ENCODE measurements around the gene OPTC.

The OPTC gene

GRCh38 chr1:203491664-203492063, 2.3 kb upstream of the OPTC start:
- no peak for ATAC-seq

DNA sequence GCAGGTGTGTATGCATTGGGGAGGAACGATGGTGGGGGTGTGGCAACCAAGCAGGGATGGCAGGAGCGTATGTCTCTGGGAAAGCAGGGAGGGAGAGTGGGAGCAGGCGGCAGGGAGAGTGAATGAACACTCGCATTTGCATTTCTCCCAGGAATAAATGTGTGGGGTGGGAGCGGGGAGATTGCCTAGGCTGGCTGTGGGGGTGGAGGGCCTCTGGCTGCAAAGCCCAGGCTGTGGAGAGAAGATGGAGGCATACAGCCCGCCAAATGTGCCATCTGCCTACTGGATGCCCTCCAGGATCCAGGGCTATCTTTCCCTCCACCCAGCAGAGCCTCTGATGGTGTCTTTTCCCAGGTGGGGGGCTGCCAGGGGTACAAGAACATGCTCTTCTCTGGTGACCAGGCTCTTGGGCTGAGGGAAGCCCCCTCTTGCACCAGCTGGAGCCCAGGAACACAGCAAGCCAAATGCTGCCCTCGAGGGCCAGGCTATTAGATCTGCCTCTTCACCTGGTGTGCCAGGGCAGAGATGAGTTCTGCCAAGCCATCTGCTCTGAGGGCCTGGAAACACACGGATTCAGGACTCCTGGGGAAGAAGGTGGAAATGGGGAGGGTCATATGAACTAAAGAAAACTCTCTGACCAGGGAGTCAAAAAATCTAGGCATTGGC, 1.7 kb upstream of the OPTC start:
- ATAC-seq = no peak
- DNase-seq = no peak

More at GRCh38 chr1:203491664-203492063, 2.3 kb upstream of the OPTC start:
- no peak for DNase-seq

GRCh38 chr1:203492748-203493130, 1.2 kb upstream of the OPTC start:
- no peak for ATAC-seq
- no peak for DNase-seq

DNA sequence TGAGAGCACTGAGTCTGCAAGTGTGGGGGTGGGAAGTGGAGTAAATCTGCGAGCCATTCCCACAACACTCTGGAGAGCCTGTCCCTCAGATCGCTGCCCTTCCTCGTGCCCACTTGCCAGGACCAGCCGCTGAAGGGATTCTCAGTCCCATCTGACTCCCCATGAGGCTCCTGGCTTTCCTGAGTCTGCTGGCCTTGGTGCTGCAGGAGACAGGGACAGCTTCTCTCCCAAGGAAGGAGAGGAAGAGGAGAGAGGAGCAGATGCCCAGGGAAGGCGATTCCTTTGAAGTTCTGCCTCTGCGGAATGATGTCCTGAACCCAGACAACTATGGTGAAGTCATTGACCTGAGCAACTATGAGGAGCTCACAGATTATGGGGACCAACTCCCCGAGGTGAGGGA, 1.9 kb downstream of the OPTC start:
- ATAC-seq (no peak), DNase-seq (no peak)

DNA sequence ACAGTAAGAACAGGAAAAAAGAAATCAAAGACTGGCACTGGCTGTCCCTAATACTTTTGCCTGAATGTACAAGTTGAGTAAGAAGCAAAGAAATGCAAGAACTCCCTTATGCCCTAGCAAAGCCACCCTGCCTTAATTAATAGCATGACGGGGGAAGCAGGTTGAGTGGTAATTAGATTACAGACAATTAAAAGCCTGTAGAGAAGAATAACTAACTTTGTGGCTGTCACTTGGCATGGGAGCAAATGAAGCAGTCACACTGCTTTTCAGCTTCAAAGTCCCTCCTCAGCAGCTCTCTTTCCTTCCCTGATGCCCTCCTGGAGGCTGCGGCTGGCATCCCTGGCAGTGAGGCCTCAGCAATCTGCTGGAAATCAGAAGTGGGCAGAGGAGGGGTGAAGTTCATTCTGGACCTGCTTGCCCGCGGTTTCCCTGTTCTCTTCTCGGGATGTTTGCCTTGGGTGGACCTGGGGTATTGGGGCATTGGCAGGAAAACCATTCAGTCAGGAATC, 3.4 kb downstream of the OPTC start:
- no peak for ATAC-seq

GRCh38 chr1:203499643-203500278, 5.8 kb downstream of the OPTC start:
- DNase-seq (no peak), ATAC-seq (no peak)

More for the DNA sequence above, 3.4 kb downstream of the OPTC start:
- DNase-seq = no peak

DNA sequence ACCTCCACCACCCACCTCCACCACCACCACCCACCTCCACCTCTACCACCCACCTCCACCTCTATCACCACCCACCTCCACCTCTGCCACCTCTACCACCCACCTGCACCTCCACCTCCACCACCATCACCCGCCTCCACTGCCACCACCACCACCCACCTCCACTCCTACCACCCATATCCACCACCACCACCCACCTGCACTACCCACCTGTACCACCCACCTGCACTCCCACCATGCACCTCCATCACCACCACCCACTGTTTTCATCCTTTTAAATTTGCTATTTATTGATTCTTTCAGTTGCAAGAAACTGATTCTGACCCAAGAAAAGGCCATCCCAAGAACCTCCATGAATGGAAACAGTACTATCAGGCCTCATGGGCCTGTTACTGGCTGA, 6.3 kb downstream of the OPTC start:
- no peak for DNase-seq
- no peak for ATAC-seq

- DNase-seq = no peak
- ATAC-seq = no peak
Observed at GRCh38 chr1:203503836-203504235, 9.9 kb downstream of the OPTC start.

DNA sequence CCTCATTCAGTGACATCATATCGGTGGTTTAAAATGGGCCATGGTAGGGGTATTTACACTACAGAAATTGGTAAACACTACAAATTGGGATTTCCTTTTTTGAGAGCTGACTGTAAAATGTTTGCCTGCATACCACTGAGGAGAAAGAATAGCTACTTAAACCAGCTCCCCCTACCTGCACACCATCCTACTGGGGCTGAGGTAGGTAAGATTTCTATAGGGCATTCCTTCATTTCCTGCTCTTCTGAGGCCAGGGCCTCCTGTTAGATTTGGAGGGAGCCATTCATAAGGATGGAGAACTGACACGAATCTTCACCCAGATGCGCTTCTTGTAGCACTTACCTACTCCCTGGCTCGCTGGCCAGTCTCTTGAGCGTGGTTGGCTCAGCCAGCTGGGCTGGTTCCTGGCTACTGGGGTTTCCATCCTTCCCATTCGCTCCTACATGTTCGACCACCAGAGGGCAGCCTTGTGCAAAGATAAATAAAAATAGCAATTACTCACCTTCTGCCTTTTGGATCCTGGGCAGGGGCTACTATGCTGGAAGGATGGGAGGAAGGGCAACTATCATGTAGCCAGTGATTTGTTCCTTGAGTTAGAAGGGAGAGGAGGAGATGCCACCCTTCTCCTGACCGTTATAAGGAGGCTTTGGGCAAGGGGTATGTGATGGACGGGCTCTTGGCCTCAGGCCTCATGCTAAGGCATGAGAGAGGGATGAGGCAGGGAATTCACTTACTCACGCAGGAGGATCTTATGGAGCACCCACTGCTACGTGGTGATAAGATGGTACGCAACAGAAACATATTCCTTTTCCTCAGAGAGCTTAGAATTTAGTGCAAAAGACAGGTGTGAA, 10.7 kb downstream of the OPTC start:
- peak; percentile 71 for ATAC-seq
- peak; percentile 80 for DNase-seq

DNA sequence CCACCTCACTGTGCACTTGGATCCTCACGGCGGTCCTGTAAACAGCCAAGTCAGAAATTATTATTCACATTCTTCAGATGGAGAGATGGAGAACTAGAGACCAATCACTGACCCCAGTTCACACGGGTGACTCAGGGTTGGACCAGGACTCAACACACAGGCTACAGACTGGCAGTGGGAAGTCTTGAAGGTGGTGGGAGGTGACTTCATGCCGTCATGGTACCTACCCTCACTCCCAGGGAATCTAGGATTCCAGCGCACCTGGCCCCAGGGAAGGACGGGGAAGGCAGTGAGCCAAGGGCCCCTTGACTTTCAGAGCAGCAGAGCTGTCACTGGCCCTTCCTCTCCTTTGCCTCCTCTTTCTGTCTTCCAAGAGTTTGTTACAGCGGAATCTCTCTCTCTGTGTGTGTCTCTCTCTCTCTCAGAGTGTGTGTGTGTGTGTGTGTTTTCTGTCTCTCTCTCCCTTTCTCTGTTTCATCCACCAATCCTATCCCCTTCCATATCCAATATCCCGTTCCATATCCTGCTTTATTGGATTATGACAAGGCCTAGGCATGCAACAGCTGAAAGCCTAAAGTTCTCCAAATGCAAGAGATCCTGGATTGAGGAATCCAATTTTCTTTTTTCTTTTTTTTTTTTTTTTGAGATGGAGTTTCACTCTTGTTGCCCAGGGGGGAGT, 11.7 kb downstream of the OPTC start:
- ATAC-seq = no peak
- no peak for DNase-seq

DNA sequence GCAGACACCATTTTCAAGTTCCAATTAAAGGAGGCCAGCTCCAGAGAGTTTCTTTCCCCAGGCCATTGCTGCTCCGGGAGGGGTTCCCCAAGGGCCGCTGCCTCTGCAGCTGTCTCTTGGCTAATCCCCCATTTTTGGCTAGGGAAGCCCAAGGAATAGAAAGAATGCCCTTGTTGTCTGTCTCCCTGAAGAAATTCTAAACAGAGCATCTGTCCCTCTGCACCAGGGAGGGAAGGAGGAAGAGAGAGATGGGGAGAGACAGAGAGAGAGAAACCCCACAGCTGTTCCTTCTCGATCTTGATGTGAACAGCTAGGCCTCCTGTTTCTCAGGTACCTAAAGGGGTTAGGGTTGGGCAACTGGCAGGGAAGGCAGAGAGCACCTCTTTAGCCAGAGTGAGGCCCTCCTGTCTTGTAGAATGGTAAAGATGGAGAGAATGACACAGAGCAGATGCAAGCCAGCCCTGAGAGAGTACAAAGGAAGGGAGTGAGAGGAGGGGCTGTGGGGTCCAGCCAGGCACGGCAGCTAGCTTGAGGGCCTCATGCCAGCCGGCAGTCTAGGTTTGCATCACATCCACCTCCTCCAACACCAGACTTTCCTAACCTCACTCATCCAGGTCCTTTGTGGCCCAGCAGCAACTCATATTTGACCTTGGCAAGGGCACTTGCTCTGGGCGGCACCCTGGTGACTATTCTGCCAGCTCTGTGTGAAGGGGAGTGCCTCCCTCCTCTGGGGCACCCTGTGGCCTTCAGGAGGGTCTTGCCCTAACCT, 13.1 kb downstream of the OPTC start:
- ATAC-seq (no peak), DNase-seq (no peak)

GRCh38 chr1:203507759-203508158, 13.8 kb downstream of the OPTC start:
- ATAC-seq (no peak), DNase-seq (no peak)

DNA sequence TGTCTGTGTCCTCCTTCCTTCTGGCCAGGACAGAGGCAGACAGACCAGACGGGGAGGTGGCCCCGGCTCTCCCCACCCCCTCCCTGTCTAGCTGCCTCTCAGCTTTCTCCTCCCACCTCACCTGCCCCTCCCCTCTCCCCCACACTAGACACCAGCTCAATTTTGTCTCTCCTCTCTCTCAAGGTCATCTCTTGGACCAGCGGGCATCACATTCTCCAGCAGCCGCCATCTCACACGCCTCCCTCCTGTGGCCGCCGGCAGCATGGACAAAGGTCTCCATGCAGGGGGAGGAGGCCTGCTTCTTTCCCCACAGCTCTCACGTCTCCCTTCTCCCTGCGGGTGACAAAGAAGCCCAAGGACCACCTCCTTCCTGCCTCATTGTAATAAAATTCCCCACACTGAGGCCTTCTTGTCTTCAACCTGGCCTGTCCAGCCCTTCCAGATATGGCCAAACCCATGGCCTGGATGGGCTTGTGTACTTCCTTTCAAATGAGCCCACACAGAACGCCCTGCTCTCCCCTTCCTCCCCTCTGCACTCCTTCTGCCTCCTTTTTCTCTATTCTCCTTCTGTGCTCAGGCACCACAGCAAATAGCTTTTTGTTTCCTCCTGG, 14.6 kb downstream of the OPTC start:
- DNase-seq (no peak), ATAC-seq (no peak)

DNA sequence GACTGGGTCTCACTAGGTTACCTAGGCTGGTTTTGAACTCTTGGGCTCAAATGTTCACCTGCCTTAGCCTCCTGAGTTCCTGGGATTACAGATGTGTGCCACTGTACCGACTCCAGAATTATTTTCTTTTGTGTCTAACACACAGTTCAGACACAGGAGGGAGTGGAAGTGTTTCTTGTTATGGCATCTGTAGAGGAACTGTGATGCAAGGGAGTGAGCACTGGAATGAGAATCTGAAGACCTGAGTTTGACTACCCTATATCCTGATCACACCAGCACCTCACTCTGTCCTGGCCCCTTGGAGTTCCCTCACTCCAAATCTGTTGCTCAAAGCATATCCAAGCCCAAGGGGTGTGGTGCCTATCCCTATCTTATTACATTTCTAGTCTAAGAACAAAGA, 15.2 kb downstream of the OPTC start:
- DNase-seq (no peak), ATAC-seq (no peak)

DNA sequence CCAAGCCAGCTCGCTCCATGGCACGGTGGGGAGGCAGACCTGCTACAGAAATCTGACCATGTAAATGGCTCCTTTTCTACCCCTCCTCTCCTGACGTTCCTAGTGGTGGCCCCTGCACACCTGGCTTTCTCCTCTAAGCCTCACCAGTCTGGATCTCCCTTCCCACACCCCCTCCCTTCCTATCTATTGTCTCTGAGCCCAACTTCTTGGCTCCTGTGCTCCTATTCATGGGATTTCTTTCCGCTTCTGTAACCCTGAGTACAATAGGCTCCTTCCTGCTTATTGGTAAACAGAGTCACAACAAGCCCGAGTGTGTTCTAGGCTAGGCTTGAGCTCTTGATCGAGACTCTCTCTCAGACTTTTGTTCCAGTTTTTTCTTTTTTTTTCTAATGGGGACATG, 17.6 kb downstream of the OPTC start:
- DNase-seq = no peak
- no peak for ATAC-seq

DNA sequence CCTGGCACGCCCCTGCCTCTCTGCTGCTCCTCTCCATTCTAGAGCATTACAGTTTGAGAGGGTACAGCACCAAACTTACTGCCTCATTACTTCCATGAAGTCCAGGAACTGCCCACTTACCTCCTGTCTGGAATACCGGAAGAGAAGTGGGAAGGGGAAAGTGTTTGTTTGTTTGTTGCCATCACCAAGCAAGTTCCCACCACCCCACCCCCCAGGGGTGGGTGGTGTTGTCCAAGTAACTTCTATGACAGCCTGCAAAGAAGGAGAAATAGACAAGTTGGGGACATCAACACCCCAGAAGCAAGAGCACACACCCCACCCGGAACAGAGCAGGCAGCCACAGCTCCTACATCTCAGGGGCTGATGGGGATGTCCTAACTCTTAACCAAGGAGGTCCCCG, 18.0 kb downstream of the OPTC start:
- ATAC-seq (no peak), DNase-seq (no peak)

DNA sequence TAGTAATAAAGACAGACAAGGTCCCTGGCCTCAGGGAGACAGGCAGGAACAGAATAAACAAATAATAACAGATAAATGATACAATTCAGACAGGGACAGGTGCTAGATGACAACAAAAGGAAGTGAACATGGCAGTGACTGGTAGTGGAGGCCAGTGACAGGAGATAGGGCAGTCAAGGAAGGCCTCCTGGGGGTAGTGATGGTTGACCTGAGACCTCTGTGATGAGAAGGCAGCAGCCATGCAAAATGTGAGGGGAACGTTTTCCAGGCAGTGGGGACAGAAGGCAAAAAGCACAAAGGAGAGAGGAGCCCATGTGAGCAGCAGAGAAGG, 18.5 kb downstream of the OPTC start:
- ATAC-seq = no peak
- no peak for DNase-seq

- ATAC-seq (peak; percentile 84), DNase-seq (peak; percentile 49)
Observed at GRCh38 chr1:203512848-203513584, 19.1 kb downstream of the OPTC start.

- ATAC-seq = no peak
- DNase-seq = no peak
Observed at GRCh38 chr1:203513585-203514031, 19.7 kb downstream of the OPTC start.

GRCh38 chr1:203516184-203516583, 22.2 kb downstream of the OPTC start:
- DNase-seq (no peak), ATAC-seq (no peak)

GRCh38 chr1:203516906-203517305, 23.0 kb downstream of the OPTC start:
- DNase-seq (no peak), ATAC-seq (no peak)
